Adrenal gland (tissue), 5 donors: Measurements from ENCODE around the gene MRPL45.

Experiments
- POLR2A ChIP-seq, 2 donors: fragments of 450-650 bp; IDR thresholded peaks; one replicate each; pipeline ENCODE4 v1.6.1; 2017; ENCODE audit warnings: antibody characterized with exemption in 2 of 2, mild to moderate bottlenecking in 2 of 2, moderate library complexity in 1 of 2
- TF ChIP-seq, protein P1 (sequence below), 6 experiments: fragments of 450-650 bp in 4 of 6; fragments of 200-600 bp in 2 of 6; sonication (generic) in 1 of 6; IDR thresholded peaks; 1 replicate in 5 of 6; 2 replicates in 1 of 6; pipeline versions ENCODE4 v1.5.1 to v1.8.0; 2016 to 2021; ENCODE audit warnings: antibody characterized with exemption in 6 of 6, mild to moderate bottlenecking in 2 of 6, moderate library complexity in 1 of 6
- donor health status: DM: no; HTN: no; CAD: no.

DNA sequence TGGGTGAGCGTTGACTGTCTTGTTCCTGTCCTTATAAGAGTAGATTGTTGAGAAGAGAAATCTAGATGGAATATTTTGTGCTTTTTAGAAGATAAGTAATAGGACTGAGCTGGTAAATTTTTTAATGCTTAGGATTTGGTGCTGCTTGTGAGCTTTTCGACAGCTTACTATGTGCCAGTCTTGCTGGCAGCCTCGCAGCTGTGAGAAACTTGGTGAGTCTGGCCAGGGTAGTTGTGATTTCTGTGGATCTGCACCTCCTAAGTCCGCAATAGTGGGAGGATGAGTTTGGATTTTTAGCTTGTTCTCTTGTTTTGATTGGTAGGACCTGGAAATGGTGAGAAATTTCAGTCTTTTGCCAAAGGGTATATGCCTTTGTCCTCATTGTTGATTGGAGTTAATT lies 58.3 kb downstream of the MRPL45 start:
- no peak for TF ChIP-seq POLR2A (IDR thresholded peaks at IDR 0.05)
- TF ChIP-seq, protein P1, sequence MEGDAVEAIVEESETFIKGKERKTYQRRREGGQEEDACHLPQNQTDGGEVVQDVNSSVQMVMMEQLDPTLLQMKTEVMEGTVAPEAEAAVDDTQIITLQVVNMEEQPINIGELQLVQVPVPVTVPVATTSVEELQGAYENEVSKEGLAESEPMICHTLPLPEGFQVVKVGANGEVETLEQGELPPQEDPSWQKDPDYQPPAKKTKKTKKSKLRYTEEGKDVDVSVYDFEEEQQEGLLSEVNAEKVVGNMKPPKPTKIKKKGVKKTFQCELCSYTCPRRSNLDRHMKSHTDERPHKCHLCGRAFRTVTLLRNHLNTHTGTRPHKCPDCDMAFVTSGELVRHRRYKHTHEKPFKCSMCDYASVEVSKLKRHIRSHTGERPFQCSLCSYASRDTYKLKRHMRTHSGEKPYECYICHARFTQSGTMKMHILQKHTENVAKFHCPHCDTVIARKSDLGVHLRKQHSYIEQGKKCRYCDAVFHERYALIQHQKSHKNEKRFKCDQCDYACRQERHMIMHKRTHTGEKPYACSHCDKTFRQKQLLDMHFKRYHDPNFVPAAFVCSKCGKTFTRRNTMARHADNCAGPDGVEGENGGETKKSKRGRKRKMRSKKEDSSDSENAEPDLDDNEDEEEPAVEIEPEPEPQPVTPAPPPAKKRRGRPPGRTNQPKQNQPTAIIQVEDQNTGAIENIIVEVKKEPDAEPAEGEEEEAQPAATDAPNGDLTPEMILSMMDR (IDR thresholded peaks at IDR 0.05): no peak
